ENCODE measurements around the gene RPIA. TPM values are rescaled to one million over a fixed set of nuclear protein-coding genes. Genes with fewer than 3 reads are reported as not detected.
"Not testable (repeated sequence)": the region's sequence is repeated elsewhere in the genome, so short reads cannot be mapped to it uniquely, and the experiment has no call there.

RPIA gene
- 9.9 and 11.5 TPM in 2 replicates for total RNA-seq (ENCODE audit: low replicate concordance)

DNA sequence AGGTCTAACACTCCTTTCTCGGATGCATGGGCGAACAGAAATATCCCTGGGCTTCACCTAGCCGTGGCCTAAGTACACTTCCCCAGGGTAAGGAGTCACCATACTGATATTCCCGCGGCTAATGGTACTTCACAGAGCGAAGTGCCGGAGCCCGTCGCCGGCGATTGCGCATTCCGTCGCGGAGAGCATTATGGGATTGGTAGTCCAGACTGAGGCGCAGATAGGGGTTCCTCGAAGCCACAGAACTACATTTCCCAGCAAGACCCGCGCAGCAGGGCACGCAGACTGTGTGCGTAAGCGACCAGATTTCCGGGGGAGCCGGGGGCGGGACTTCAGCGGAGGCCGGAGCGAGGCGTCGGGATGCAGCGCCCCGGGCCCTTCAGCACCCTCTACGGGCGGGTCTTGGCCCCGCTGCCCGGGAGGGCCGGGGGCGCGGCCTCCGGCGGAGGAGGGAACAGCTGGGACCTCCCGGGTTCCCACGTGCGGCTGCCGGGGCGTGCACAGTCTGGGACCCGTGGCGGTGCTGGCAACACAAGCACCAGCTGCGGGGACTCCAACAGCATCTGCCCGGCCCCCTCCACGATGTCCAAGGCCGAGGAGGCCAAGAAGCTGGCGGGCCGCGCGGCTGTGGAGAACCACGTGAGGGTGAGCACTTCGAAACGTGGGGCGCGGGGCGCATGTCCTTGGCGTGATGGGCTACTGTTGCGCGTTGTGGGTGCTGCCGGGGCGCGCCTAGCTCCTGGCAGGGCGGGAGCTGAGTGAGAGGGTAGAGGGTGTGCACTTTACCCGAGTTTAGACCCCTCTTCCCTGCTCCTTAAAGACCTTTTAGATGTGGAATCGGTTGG is at the start of gene RPIA:
Gene RPIA (plus strand): TSS at position 335 of the 845 bp plus-strand sequence. CDS start 26 bp downstream, at position 361.
- peaks cover 21% of the 10 kb centered on the region for H3K9me3 Mint-ChIP-seq
- DNase-seq (ENCODE audit: low spot score): peak; percentile 98

DNA sequence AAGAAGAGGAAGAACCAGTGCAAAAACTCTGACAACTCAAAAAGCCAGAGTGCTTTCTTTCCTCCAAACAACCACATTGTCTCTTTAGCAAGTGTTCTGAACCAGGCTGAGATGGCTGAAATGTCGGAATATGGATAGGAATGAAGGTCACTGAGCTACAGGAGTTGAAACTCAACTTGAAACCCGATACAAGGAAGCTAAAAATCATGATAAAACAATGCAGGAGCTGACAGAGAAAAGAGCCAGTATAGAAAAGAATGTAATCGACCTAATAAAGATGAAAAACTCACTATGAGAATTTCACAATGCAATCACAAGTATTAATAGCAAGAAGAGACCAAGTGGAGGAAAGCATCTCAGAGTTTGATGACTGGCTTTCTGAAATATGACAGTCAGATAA is 49.2 kb upstream of the RPIA start:
- Histone ChIP-seq H3K4me2 (no peak overlapping the region), H3F3A (ENCODE audit: low read depth) (no peaks in the 10 kb centered on the region), H3K9ac (no peak overlapping the region), H2AFZ (replicated peaks) (no peak overlapping the region), H3K9me3 (ENCODE audit: low read depth) (no peaks in the 10 kb centered on the region), H3K4me1 (peaks cover 7% of the 10 kb centered on the region), H3K79me2 (ENCODE audit: low read depth) (no peaks in the 10 kb centered on the region), H4K20me1 (ENCODE audit: low read depth) (no peaks in the 10 kb centered on the region), H3K27me3 (no peaks in the 10 kb centered on the region), H3K36me3 (no peaks in the 10 kb centered on the region), H3K27ac (no peak overlapping the region), H3K4me3 (no peak overlapping the region)
- Mint-ChIP-seq H3K4me3 (no peak overlapping the region), H3K27me3 (ENCODE audit: insufficient read depth, low read depth) (peaks cover 7% of the 10 kb centered on the region), H3K9me3 (peaks cover 7% of the 10 kb centered on the region), H3K4me1 (no peaks in the 10 kb centered on the region), H3K27ac (no peak overlapping the region), H3K36me3 (no peaks in the 10 kb centered on the region)
- DNase-seq (ENCODE audit: low spot score): no peak
- TF ChIP-seq, protein P1, sequence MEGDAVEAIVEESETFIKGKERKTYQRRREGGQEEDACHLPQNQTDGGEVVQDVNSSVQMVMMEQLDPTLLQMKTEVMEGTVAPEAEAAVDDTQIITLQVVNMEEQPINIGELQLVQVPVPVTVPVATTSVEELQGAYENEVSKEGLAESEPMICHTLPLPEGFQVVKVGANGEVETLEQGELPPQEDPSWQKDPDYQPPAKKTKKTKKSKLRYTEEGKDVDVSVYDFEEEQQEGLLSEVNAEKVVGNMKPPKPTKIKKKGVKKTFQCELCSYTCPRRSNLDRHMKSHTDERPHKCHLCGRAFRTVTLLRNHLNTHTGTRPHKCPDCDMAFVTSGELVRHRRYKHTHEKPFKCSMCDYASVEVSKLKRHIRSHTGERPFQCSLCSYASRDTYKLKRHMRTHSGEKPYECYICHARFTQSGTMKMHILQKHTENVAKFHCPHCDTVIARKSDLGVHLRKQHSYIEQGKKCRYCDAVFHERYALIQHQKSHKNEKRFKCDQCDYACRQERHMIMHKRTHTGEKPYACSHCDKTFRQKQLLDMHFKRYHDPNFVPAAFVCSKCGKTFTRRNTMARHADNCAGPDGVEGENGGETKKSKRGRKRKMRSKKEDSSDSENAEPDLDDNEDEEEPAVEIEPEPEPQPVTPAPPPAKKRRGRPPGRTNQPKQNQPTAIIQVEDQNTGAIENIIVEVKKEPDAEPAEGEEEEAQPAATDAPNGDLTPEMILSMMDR (IDR thresholded peaks at IDR 0.05): no peak
- TF ChIP-seq EZH2phosphoT487 (IDR thresholded peaks at IDR 0.05) (no peak), EZH2 (IDR thresholded peaks at IDR 0.05) (no peak)

More for the DNA sequence above, at the start of gene RPIA:
- H4K20me1 ChIP-seq (ENCODE audit: low read depth): no peaks in the 10 kb centered on the region
- peaks cover 4% of the 10 kb centered on the region for H3F3A ChIP-seq (ENCODE audit: low read depth)
- H3K27ac Mint-ChIP-seq: peak within 1 kb of the TSS; percentile 93
- H3K27me3 ChIP-seq: no peaks in the 10 kb centered on the region
- H3K27me3 Mint-ChIP-seq (ENCODE audit: insufficient read depth, low read depth): peaks cover 6% of the 10 kb centered on the region
- peaks cover 57% of the 10 kb centered on the region for H3K79me2 ChIP-seq (ENCODE audit: low read depth)
- peaks cover 26% of the 10 kb centered on the region for H3K4me1 Mint-ChIP-seq
- H3K4me3 Mint-ChIP-seq: peak within 1 kb of the TSS; percentile 91
- H3K27ac ChIP-seq: no peak within 1 kb of the TSS
- peak within 1 kb of the TSS; percentile 23 for H3K9ac ChIP-seq
- H3K4me3 ChIP-seq: peak within 1 kb of the TSS; percentile 73
- TF ChIP-seq EZH2phosphoT487 (IDR thresholded peaks at IDR 0.05) (no peak), EZH2 (IDR thresholded peaks at IDR 0.05) (no peak)
- TF ChIP-seq, protein P1 (IDR thresholded peaks at IDR 0.05): peak; percentile 65
- peak within 1 kb of the TSS; percentile 80 for H3K4me2 ChIP-seq
- H2AFZ ChIP-seq (replicated peaks): peak within 1 kb of the TSS; percentile 85
- no peaks in the 10 kb centered on the region for H3K9me3 ChIP-seq (ENCODE audit: low read depth)
- no peaks in the 10 kb centered on the region for H3K36me3 ChIP-seq
- H3K4me1 ChIP-seq: no peaks in the 10 kb centered on the region
- peaks cover 22% of the 10 kb centered on the region for H3K36me3 Mint-ChIP-seq

DNA sequence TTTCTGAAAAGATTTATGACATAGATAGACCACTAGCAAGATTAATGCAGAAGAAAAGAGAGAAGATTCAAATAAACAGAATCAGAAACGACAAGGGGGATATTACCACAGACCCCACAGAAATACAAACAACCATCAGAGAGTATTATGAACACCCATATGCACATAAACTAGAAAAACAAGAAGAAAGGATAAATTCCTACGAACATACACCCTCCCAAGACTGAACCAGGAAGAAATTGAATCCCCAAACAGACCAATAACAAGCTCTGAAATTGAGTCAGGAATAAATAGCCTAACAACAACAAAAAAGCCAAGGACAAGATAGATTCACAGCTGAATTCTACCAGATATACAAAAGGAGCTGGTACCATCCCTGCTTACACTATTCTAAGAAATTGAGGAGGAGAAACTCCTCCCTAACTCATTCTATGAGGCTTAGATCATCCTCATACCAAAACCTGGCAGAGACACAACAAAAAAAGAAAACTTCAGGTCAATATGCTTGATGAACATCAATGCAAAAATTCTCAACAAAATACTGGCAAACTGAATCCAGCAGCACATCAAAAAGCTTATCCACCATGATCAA is 46.1 kb upstream of the RPIA start:
- H3K9me3 Mint-ChIP-seq; H3K4me1 Mint-ChIP-seq; H3K9me3 ChIP-seq (ENCODE audit: low read depth); H3K79me2 ChIP-seq (ENCODE audit: low read depth); H2AFZ ChIP-seq (replicated peaks); H3K4me3 Mint-ChIP-seq; H3K27me3 Mint-ChIP-seq (ENCODE audit: insufficient read depth, low read depth); H3K36me3 ChIP-seq; H3F3A ChIP-seq (ENCODE audit: low read depth); H3K27ac Mint-ChIP-seq; H3K36me3 Mint-ChIP-seq; DNase-seq (ENCODE audit: low spot score); H3K4me3 ChIP-seq; H3K4me2 ChIP-seq; H3K27me3 ChIP-seq; H3K27ac ChIP-seq; H3K4me1 ChIP-seq; H3K9ac ChIP-seq; H4K20me1 ChIP-seq (ENCODE audit: low read depth): not testable (repeated sequence)

DNA sequence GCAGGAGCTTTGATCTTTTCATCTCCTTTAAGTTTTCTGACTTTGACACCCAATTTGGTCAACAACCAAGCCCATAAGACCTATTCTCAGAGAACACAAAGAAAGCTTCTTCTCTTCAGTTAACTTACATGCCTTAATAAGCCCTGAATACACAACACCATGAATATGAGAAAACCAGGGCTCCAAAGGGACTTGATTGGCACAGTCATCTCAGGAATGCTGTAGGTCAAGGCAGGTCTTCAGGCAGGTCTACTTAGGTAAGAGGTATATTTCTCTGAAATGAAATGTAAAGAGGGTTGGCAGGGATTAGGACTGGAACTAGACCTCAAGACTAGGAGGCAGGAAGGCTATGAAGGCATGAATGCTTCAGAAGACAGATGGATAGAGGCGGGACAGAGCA is 39.8 kb upstream of the RPIA start:
- Mint-ChIP-seq H3K27me3 (ENCODE audit: insufficient read depth, low read depth) (no peaks in the 10 kb centered on the region), H3K27ac (no peak overlapping the region)
- no peak for TF ChIP-seq EZH2phosphoT487 (IDR thresholded peaks at IDR 0.05)
- TF ChIP-seq, protein P1 (IDR thresholded peaks at IDR 0.05): no peak
- TF ChIP-seq EZH2 (IDR thresholded peaks at IDR 0.05): no peak

More for the DNA sequence above, 39.8 kb upstream of the RPIA start:
- Histone ChIP-seq H3K4me1 (no peaks in the 10 kb centered on the region), H3K9ac (no peak overlapping the region), H3K4me3 (no peak overlapping the region), H3K4me2 (no peak overlapping the region), H3K36me3 (no peaks in the 10 kb centered on the region), H3F3A (ENCODE audit: low read depth) (no peaks in the 10 kb centered on the region), H2AFZ (replicated peaks) (no peak overlapping the region), H3K9me3 (ENCODE audit: low read depth) (no peaks in the 10 kb centered on the region), H4K20me1 (ENCODE audit: low read depth) (no peaks in the 10 kb centered on the region), H3K27ac (no peak overlapping the region), H3K27me3 (no peaks in the 10 kb centered on the region), H3K79me2 (ENCODE audit: low read depth) (no peaks in the 10 kb centered on the region)
- H3K4me1 Mint-ChIP-seq: no peaks in the 10 kb centered on the region
- DNase-seq (ENCODE audit: low spot score): no peak
- no peaks in the 10 kb centered on the region for H3K36me3 Mint-ChIP-seq
- no peaks in the 10 kb centered on the region for H3K9me3 Mint-ChIP-seq
- H3K4me3 Mint-ChIP-seq: no peak overlapping the region
